Measurements from ENCODE around the gene MTFR1L.

MTFR1L gene

GRCh38 chr1:25808481-25809244 is 11.1 kb upstream of the MTFR1L start:
- TF ChIP-seq CTCF (IDR thresholded peaks at IDR 0.05; ENCODE audit: low read depth, low read length): no peak
- no peak for DNase-seq (ENCODE audit: low read depth in 2 of 2)
- no peak overlapping the region for H3K4me3 ChIP-seq (replicated peaks in 1 of 2; ENCODE audit: low read depth in 2 of 2, low read length in 2 of 2)

- no peak for DNase-seq (ENCODE audit: low read depth in 2 of 2)
- TF ChIP-seq CTCF (IDR thresholded peaks at IDR 0.05; ENCODE audit: low read depth, low read length): no peak
- no peak overlapping the region for H3K4me3 ChIP-seq (replicated peaks in 1 of 2; ENCODE audit: low read depth in 2 of 2, low read length in 2 of 2)
These were observed 10.3 kb upstream of the MTFR1L start for GRCh38 chr1:25809283-25809926.

GRCh38 chr1:25809929-25810328 is 9.8 kb upstream of the MTFR1L start:
- TF ChIP-seq CTCF (IDR thresholded peaks at IDR 0.05; ENCODE audit: low read depth, low read length): no peak
- no peak for DNase-seq (ENCODE audit: low read depth in 2 of 2)
- no peak overlapping the region for H3K4me3 ChIP-seq (replicated peaks in 1 of 2; ENCODE audit: low read depth in 2 of 2, low read length in 2 of 2)

GRCh38 chr1:25810341-25811299 is 9.1 kb upstream of the MTFR1L start:
- DNase-seq (ENCODE audit: low read depth in 2 of 2): peak; percentile 60 to 61
- no peak overlapping the region for H3K4me3 ChIP-seq (replicated peaks in 1 of 2; ENCODE audit: low read depth in 2 of 2, low read length in 2 of 2)
- TF ChIP-seq CTCF (IDR thresholded peaks at IDR 0.05; ENCODE audit: low read depth, low read length): peak; percentile 90

- no peak overlapping the region for H3K4me3 ChIP-seq (replicated peaks in 1 of 2; ENCODE audit: low read depth in 2 of 2, low read length in 2 of 2)
- no peak for DNase-seq (ENCODE audit: low read depth in 2 of 2)
- TF ChIP-seq CTCF (IDR thresholded peaks at IDR 0.05; ENCODE audit: low read depth, low read length): no peak
These were observed 8.2 kb upstream of the MTFR1L start for GRCh38 chr1:25811384-25812082.

- H3K4me3 ChIP-seq (replicated peaks in 1 of 2; ENCODE audit: low read depth in 2 of 2, low read length in 2 of 2): no peak overlapping the region
- TF ChIP-seq CTCF (IDR thresholded peaks at IDR 0.05; ENCODE audit: low read depth, low read length): no peak
- no peak for DNase-seq (ENCODE audit: low read depth in 2 of 2)
These were observed 6.6 kb upstream of the MTFR1L start for GRCh38 chr1:25813071-25813733.

Measured in cardiac fibroblast (primary cell).